Measurements from ENCODE around the gene UFSP2.
"Not testable (repeated sequence)": the region's sequence is repeated elsewhere in the genome, so short reads cannot be mapped to it uniquely, and the experiment has no call there.

The UFSP2 gene

GRCh38 chr4:185381288-185382196 is 44.2 kb downstream of the UFSP2 start:
- no peak for DNase-seq

- no peak for DNase-seq
These were observed 45.4 kb downstream of the UFSP2 start for GRCh38 chr4:185380320-185380719.

DNA sequence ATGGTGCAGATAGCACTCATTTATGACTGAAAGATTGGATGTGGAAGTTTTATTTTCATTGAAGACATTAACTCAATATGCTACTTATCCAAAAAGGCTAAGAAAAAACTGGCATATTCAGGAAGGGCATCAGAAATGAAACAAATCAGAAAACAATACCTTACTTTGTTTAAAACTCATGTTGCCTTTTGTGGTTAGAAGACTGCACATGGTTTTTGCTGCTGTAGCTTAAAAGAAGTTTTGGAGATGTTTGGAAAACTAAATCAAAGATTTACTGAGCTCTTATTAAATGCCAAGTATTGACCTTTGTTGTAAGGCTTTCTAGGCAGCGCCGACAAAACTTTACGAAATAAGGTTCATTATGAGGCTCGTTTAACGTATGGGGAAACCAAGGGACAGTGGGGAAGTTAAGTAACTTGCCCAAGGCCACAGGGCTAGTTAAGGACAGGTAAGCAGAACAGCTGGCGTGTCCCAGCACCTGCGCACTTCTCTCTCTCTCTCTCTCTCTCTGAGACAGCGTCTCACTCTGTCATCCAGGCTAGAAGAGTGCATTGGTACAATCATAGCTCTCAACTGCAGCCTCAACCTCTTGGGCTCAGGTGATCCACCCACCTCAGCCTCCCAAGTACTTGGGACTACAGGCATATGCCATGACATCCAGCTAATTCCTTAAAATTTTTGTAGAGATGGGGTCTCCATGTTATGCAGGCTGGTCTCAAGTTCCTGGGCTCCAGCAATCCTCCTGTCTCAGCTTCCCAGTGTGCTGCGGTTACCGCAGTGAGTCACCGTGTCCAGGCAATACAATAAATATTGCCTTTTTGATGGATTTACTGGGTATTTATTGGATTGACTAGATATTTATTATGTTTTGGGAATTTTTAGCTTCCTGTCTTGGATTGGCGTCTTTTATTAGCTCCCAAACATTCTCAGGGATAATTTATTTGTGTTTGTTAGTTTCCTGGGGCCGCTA is 46.2 kb downstream of the UFSP2 start:
- DNase-seq, result no peak

DNA sequence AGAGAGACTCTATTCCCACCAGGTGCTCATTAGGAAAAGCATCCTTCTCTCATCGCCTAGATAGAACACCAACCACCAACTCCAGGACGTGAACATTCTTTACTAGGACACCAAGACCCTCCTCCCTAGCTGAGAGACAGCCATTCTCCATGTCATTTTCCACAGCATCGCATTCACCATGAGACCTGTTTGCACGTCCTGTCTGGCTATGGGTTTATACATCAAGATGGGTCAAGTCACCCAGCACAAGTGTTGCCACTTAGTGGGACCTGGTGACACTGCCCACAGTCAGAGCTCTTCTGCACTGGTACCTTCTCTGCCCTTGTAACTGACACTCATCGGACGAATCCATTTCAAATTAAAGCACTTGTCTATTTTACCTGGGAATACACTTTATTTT is 47.5 kb downstream of the UFSP2 start:
- no peak for DNase-seq

GRCh38 chr4:185374573-185374972 is 51.2 kb downstream of the UFSP2 start:
- DNase-seq, result no peak

GRCh38 chr4:185374027-185374426 is 51.7 kb downstream of the UFSP2 start:
- no peak for DNase-seq

GRCh38 chr4:185371702-185372101 is 54.1 kb downstream of the UFSP2 start:
- DNase-seq, result no peak

DNA sequence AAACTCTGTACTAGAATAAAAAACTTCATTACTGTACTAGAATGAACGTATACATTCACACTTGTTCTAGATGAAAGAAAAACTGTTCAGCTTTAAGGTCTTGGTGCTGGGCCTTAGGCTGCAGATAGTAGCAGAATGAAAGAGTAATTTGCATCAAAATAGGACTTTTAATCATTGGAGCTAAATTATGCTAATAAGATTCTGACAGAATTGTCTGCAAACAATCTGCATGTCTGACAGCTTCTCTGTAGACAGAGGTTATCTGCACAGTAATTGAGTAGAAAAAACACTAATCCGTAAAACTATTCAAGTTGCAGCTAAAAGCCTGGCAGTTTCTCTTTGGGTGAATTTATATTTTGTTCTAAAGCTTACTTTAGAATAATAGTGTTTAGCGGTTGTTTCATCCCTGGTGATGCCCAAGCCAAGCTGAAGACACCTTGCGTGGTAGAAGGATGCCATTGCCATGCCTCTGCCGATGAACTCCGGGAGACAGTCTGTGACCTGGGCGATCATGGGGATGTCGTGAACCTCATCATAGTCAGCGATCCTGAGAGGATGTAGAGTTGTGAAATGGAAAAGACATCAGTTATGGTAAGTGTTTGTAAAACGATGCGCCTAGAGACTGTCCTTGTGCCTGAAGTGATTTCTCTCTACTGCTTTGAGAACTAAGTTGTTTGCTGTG is 55.4 kb downstream of the UFSP2 start:
- DNase-seq, result no peak

GRCh38 chr4:185369731-185370130 is 56.0 kb downstream of the UFSP2 start:
- DNase-seq, result no peak

GRCh38 chr4:185364886-185365285 is 60.9 kb downstream of the UFSP2 start:
- DNase-seq, result no peak

- no peak for DNase-seq
These were observed 62.5 kb downstream of the UFSP2 start for GRCh38 chr4:185363251-185363650.

GRCh38 chr4:185362570-185362969 is 63.2 kb downstream of the UFSP2 start:
- not testable (repeated sequence) for DNase-seq

- no peak for DNase-seq
These were observed 63.9 kb downstream of the UFSP2 start for GRCh38 chr4:185361872-185362271.

GRCh38 chr4:185359767-185360446 is 65.9 kb downstream of the UFSP2 start:
- DNase-seq, result no peak

DNA sequence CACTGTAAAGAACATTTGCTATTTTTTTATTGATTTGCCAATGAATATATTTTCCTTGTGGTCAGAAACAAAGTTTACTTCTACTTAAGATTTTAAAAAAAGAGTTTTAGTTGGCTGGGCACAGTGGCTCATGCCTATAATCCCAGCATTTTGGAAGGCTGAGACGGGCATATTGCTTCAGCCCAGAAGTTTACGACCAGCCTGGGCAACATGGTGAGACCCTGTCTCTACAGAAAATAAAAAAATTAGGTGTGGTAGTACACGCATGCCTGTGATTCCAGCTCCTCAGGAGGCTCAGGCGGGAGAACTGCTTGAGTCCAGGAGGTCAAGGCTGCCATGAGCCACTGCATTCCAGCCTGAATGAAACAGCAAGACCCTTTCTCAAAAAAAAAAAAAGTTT is 66.8 kb downstream of the UFSP2 start:
- no peak for DNase-seq

- DNase-seq, result no peak
These were observed 67.2 kb downstream of the UFSP2 start for GRCh38 chr4:185358514-185358913.

- DNase-seq, result no peak
These were observed 67.9 kb downstream of the UFSP2 start for GRCh38 chr4:185357733-185358440.

DNA sequence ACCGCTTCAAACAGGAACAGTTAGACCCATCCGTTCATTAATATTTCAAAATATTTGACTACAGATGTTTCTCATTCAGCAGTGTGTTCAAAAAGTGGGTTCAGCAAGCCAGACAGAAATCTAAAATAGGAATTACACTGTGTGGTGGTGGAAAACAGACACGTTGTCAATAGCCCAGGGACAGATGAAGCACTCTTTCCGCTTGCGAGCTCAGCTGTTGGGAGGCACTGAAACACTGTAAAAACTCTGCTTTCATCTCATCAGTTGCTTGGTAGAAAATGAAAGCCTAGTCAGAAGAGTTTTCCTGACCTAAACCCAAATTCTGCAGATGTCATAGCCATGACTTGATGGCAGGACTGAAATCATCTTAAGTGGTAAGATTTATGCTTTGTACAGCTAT is 68.6 kb downstream of the UFSP2 start:
- DNase-seq, result no peak

GRCh38 chr4:185352741-185353140 is 73.0 kb downstream of the UFSP2 start:
- DNase-seq, result no peak

GRCh38 chr4:185352202-185352601 is 73.6 kb downstream of the UFSP2 start:
- DNase-seq, result no peak

DNA sequence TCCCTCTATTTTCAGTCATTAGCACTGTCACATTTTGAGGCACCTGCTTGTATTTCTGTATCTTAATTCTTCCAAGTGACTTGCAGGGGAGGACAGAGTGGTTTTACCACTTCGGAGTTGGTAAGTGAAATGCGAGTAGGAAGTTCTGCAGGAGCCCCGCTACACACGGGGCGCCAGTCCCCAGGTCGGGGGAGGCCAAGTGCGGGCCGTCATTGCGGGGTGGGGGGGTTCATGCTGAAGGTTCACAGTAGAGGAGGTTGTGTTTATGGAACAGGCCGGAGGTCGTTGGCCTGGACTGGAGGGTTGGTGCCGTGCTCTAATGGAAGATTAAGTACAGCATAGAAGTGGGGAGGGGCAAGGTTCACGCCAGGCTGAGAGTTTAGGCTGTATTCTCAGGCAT is 74.1 kb downstream of the UFSP2 start:
- DNase-seq, result no peak
